Measurements from ENCODE around the gene CCDC57. TPM values are rescaled to one million over a fixed set of nuclear protein-coding genes. Genes with fewer than 3 reads are reported as not detected.

Gene CCDC57
- total and polyA plus RNA-seq, 2 experiments from 2014 or later, result 10.6 to 15.3 TPM

DNA sequence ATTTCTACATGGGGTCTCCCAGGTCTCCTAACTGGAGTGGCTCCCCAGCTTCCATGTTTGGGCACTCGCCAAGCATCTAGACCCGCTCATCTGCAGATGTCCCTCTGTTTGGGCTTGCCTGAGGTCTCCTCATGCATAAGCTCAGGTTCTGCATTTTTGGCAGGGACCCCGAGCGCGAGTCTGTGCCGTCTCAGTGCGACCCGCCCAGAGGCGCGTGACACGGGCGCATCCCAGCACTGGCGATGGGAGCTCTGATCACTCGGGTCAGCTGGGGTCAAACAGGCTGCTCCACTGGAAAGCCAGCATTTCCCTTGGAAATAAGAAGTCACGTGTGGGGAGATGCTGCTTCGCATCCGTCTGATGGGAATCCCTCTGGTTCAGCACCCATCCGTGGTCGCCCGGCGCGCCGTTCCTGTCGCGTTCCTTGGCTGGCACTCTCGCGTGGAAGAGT is 57.7 kb downstream of the CCDC57 start:
- H3K36me3 ChIP-seq (ENCODE audit: low read depth), result no peaks in the 10 kb centered on the region
- H4K20me1 ChIP-seq (ENCODE audit: insufficient read depth), result no peaks in the 10 kb centered on the region
- no peak overlapping the region for H3K4me2 ChIP-seq (ENCODE audit: unreplicated experiment)
- H2AFZ ChIP-seq, result no peak overlapping the region
- H3F3A ChIP-seq (ENCODE audit: insufficient read depth), result no peaks in the 10 kb centered on the region
- no peak overlapping the region for H3K9ac ChIP-seq
- no peak for TF ChIP-seq EZH2phosphoT487 (IDR thresholded peaks at IDR 0.05; ENCODE audit: insufficient read depth, low read depth)
- TF ChIP-seq EZH2 (IDR thresholded peaks at IDR 0.05; ENCODE audit: insufficient read depth, poor library complexity, severe bottlenecking), result no peak
- in situ Hi-C loops (cut with MboI), result no loop called here
- H3K9me3 ChIP-seq (ENCODE audit: low read depth), result no peaks in the 10 kb centered on the region
- H3K27me3 ChIP-seq (replicated peaks; ENCODE audit: insufficient read depth), result no peaks in the 10 kb centered on the region
- DNase-seq, result no peak
- H3K9me2 ChIP-seq (ENCODE audit: insufficient read depth), result no peaks in the 10 kb centered on the region
- no peaks in the 10 kb centered on the region for H3K4me1 ChIP-seq (ENCODE audit: insufficient read depth)
- H3K27ac ChIP-seq, result no peak overlapping the region
- no peaks in the 10 kb centered on the region for H3K79me2 ChIP-seq (ENCODE audit: insufficient read depth)
- whole genome bisulfite sequencing, 2 experiments (ENCODE audit: low coverage in 1 of 2, low lambda C conversion rate in 2 of 2, missing lambda C conversion rate in 2 of 2), result 91 to 93% methylated on average over 26 to 27 of the region's 27 CpGs
- no peak overlapping the region for H3K4me3 ChIP-seq

GRCh38 chr17:82153745-82154375 is 58.8 kb downstream of the CCDC57 start:
- no peaks in the 10 kb centered on the region for H3K27me3 ChIP-seq (replicated peaks; ENCODE audit: insufficient read depth)
- WGBS, 2 experiments (ENCODE audit: low coverage in 1 of 2, low lambda C conversion rate in 2 of 2, missing lambda C conversion rate in 2 of 2), result 58 to 63% methylated on average over 15 to 16 of the region's 16 CpGs
- H3K27ac ChIP-seq, result no peak overlapping the region
- DNase-seq, result peak; percentile 77
- no peak overlapping the region for H2AFZ ChIP-seq
- H3K9ac ChIP-seq, result no peak overlapping the region
- no peaks in the 10 kb centered on the region for H4K20me1 ChIP-seq (ENCODE audit: insufficient read depth)
- no peak overlapping the region for H3K4me2 ChIP-seq (ENCODE audit: unreplicated experiment)
- no peaks in the 10 kb centered on the region for H3K79me2 ChIP-seq (ENCODE audit: insufficient read depth)
- H3K36me3 ChIP-seq (ENCODE audit: low read depth), result no peaks in the 10 kb centered on the region
- in situ Hi-C loops (cut with MboI), result no loop called here
- TF ChIP-seq EZH2 (IDR thresholded peaks at IDR 0.05; ENCODE audit: insufficient read depth, poor library complexity, severe bottlenecking), result no peak
- no peak for TF ChIP-seq EZH2phosphoT487 (IDR thresholded peaks at IDR 0.05; ENCODE audit: insufficient read depth, low read depth)
- H3K9me3 ChIP-seq (ENCODE audit: low read depth), result no peaks in the 10 kb centered on the region
- H3F3A ChIP-seq (ENCODE audit: insufficient read depth), result no peaks in the 10 kb centered on the region
- no peaks in the 10 kb centered on the region for H3K4me1 ChIP-seq (ENCODE audit: insufficient read depth)
- H3K4me3 ChIP-seq, result no peak overlapping the region
- no peaks in the 10 kb centered on the region for H3K9me2 ChIP-seq (ENCODE audit: insufficient read depth)

GRCh38 chr17:82153295-82153691 is 59.3 kb downstream of the CCDC57 start:
- H4K20me1 ChIP-seq (ENCODE audit: insufficient read depth), result no peaks in the 10 kb centered on the region
- H3K9me2 ChIP-seq (ENCODE audit: insufficient read depth), result no peaks in the 10 kb centered on the region
- H2AFZ ChIP-seq, result no peak overlapping the region
- no peak overlapping the region for H3K4me2 ChIP-seq (ENCODE audit: unreplicated experiment)
- no peak overlapping the region for H3K9ac ChIP-seq
- no peaks in the 10 kb centered on the region for H3K9me3 ChIP-seq (ENCODE audit: low read depth)
- H3K27me3 ChIP-seq (replicated peaks; ENCODE audit: insufficient read depth), result no peaks in the 10 kb centered on the region
- H3K4me3 ChIP-seq, result no peak overlapping the region
- no peaks in the 10 kb centered on the region for H3F3A ChIP-seq (ENCODE audit: insufficient read depth)
- 73 to 83% methylated on average over 6 of the region's 6 CpGs for WGBS, 2 experiments (ENCODE audit: low coverage in 1 of 2, low lambda C conversion rate in 2 of 2, missing lambda C conversion rate in 2 of 2)
- TF ChIP-seq EZH2phosphoT487 (IDR thresholded peaks at IDR 0.05; ENCODE audit: insufficient read depth, low read depth) (no peak), EZH2 (IDR thresholded peaks at IDR 0.05; ENCODE audit: insufficient read depth, poor library complexity, severe bottlenecking) (no peak)
- in situ Hi-C loops (cut with MboI), result no loop called here
- no peaks in the 10 kb centered on the region for H3K4me1 ChIP-seq (ENCODE audit: insufficient read depth)
- no peak overlapping the region for H3K27ac ChIP-seq
- no peak for DNase-seq
- H3K79me2 ChIP-seq (ENCODE audit: insufficient read depth), result no peaks in the 10 kb centered on the region
- no peaks in the 10 kb centered on the region for H3K36me3 ChIP-seq (ENCODE audit: low read depth)

DNA sequence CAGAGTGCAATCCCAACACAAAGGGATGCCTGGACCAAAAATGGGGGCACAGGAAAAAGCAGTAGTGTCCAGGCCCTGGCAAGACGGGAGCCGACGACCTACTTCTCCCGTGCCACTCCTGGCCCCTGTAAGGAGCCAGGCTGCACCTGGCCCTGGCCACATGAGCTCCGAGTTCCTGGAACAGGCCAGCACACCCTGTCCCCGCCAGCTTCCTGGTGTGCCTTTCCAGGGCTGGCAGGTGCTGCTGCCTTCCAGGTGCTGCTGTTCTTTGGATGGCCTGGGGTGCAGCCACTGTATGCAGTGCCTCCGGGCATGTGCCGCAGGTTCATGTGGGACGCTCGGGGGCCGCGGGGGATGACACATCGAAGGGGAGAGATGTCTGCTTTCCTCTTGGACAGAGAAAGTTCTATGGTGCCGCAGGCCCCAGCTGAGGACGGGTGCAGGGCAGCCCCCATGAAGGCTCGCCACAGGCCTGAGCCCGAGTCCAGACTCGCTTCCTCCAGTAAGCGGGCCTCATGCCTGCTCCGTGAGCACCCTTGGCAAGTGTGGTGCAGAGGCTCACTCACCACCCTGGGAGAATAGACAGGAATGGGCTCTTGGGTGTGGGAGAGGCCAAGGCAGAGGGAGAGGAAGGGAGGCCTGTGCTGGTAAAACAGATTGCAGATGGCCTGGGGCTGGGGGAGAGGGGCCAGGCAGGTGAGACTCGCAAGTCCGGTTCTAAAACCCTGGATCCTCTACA is 59.9 kb downstream of the CCDC57 start:
- in situ Hi-C loops (cut with MboI), result no loop called here

More for the DNA sequence above, 59.9 kb downstream of the CCDC57 start:
- H3F3A ChIP-seq (ENCODE audit: insufficient read depth), result no peaks in the 10 kb centered on the region
- H4K20me1 ChIP-seq (ENCODE audit: insufficient read depth), result no peaks in the 10 kb centered on the region
- no peaks in the 10 kb centered on the region for H3K4me1 ChIP-seq (ENCODE audit: insufficient read depth)
- H3K9me3 ChIP-seq (ENCODE audit: low read depth), result no peaks in the 10 kb centered on the region
- no peaks in the 10 kb centered on the region for H3K27me3 ChIP-seq (replicated peaks; ENCODE audit: insufficient read depth)
- no peaks in the 10 kb centered on the region for H3K36me3 ChIP-seq (ENCODE audit: low read depth)
- no peak overlapping the region for H3K27ac ChIP-seq
- no peak overlapping the region for H3K9ac ChIP-seq
- no peaks in the 10 kb centered on the region for H3K9me2 ChIP-seq (ENCODE audit: insufficient read depth)
- no peak overlapping the region for H2AFZ ChIP-seq
- 77 to 79% methylated on average over 19 to 22 of the region's 22 CpGs for WGBS, 2 experiments (ENCODE audit: low coverage in 1 of 2, low lambda C conversion rate in 2 of 2, missing lambda C conversion rate in 2 of 2)
- no peak overlapping the region for H3K4me3 ChIP-seq
- TF ChIP-seq EZH2 (IDR thresholded peaks at IDR 0.05; ENCODE audit: insufficient read depth, poor library complexity, severe bottlenecking) (no peak), EZH2phosphoT487 (IDR thresholded peaks at IDR 0.05; ENCODE audit: insufficient read depth, low read depth) (no peak)
- no peak for DNase-seq
- H3K4me2 ChIP-seq (ENCODE audit: unreplicated experiment), result no peak overlapping the region
- no peaks in the 10 kb centered on the region for H3K79me2 ChIP-seq (ENCODE audit: insufficient read depth)
